Measurements from ENCODE around the gene LRMDA.

- TF ChIP-seq, protein P1, sequence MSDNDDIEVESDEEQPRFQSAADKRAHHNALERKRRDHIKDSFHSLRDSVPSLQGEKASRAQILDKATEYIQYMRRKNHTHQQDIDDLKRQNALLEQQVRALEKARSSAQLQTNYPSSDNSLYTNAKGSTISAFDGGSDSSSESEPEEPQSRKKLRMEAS (IDR thresholded peaks at IDR 0.05): no peak; the same call in 1 of the 2 replicates
- TF ChIP-seq CEBPB (IDR thresholded peaks at IDR 0.05): peak; percentile 74; the same call in 1 of the 2 replicates
- no peak for TF ChIP-seq EP300 (IDR thresholded peaks at IDR 0.05; ENCODE audit: borderline replicate concordance)
Observed at GRCh38 chr10:75431180-75432111, at the start of gene LRMDA.

All from Ishikawa (cell line).